Thyroid gland (tissue), 4 donors: ENCODE results near the gene SCN2A. TPM values are rescaled to one million over a fixed set of nuclear protein-coding genes. Genes with fewer than 3 reads are reported as not detected.

ENCODE experiments used
- DNase-seq, 2 donors: peaks; one replicate each; pipeline ENCODE4 v3.0.0-alpha.2; 2019
- H3K27ac ChIP-seq, 3 donors: fragments of 200-600 bp; sonication (generic); 1 replicate in 2 of 3; 2 replicates in 1 of 3; pipeline ENCODE4 v1.5.1; 2016 to 2019; ENCODE audit warnings: mild to moderate bottlenecking in 1 of 3, moderate library complexity in 1 of 3
- H3K27me3 ChIP-seq: fragments of 200-600 bp; sonication (generic); one replicate; pipeline ENCODE4 v1.5.1; 2019
- H3K36me3 ChIP-seq, 2 donors: fragments of 200-600 bp; sonication (generic); one replicate each; pipeline ENCODE4 v1.5.1; 2016 to 2019
- H3K4me1 ChIP-seq, 2 donors: fragments of 200-600 bp; sonication (generic); one replicate each; pipeline ENCODE4 v1.5.1; 2017 to 2019
- H3K4me3 ChIP-seq, 3 donors: fragments of 200-600 bp; sonication (generic); replicated peaks in 1 of 3; 1 replicate in 2 of 3; 2 replicates in 1 of 3; pipeline ENCODE4 v1.5.1; 2016; ENCODE audit warnings: mild to moderate bottlenecking in 1 of 3
- H3K9me3 ChIP-seq: fragments of 200-600 bp; sonication (generic); one replicate; pipeline ENCODE4 v1.5.1; 2017
- POLR2A ChIP-seq, 2 donors: fragments of 450-650 bp; IDR thresholded peaks; one replicate each; pipeline ENCODE4 v1.6.1; 2017; ENCODE audit warnings: antibody characterized with exemption in 2 of 2, mild to moderate bottlenecking in 2 of 2, moderate library complexity in 1 of 2
- WGBS, 2 donors: methylation state at CpG; one replicate each; pipeline ENCODE4 v1.1.5; 2017; 5-methylcytosine and 5-hydroxymethylcytosine counted together
- intact Hi-C: fragments of 100-400 bp; cut with DNase I; formaldehyde crosslinking; loops from one replicate; pipeline ENCODE4 v1.15.1; 2023
- total RNA-seq, 4 donors: library from RNA; depleted of rRNA; stranded (reverse); fragments of >200 nt; gene quantifications; one replicate each; pipeline ENCODE4 v1.2.3, GENCODE V29; 2016
- TF ChIP-seq, protein P1 (sequence below), 6 experiments: fragments of 200-600 bp in 3 of 6; fragments of 450-650 bp in 3 of 6; sonication (generic) in 3 of 6; IDR thresholded peaks; one replicate each; pipeline ENCODE4 v1.5.1; 2016 to 2019; ENCODE audit warnings: antibody characterized with exemption in 6 of 6, mild to moderate bottlenecking in 2 of 6, inconsistent platforms in 1 of 6, moderate library complexity in 1 of 6

SCN2A gene
- total RNA-seq, 4 donors from 2014 or later = under 0.01 to 0.33 (median 0.15) TPM

DNA sequence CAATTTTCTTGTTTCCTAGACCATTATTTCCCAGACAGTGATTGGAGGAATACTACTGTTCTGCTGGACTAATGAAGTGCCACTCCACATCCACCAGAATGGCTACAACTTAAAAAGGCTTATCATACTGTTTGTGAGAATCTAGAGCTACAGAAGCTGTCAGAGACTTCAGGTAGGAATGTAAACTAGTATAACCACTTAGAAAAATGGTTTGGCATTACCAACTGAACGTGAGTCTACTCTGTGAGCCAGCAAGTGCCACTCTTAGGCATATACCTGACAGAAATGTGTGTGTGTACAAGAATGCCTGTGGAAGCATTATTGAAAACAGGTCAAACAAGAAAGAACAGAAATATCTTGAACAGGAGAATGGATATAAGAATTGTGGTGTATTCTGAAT lies 31.1 kb upstream of the SCN2A start:
- H3K4me1 ChIP-seq = no peaks in the 10 kb centered on the region
- intact Hi-C loops = no loop called here
- no peaks in the 10 kb centered on the region for H3K36me3 ChIP-seq
- 33 to 40% methylated on average over 1 of the region's 1 CpG for WGBS, 2 donors
- no peak overlapping the region for H3K4me3 ChIP-seq
- H3K27ac ChIP-seq = no peak overlapping the region
- no peaks in the 10 kb centered on the region for H3K9me3 ChIP-seq
- TF ChIP-seq, protein P1, sequence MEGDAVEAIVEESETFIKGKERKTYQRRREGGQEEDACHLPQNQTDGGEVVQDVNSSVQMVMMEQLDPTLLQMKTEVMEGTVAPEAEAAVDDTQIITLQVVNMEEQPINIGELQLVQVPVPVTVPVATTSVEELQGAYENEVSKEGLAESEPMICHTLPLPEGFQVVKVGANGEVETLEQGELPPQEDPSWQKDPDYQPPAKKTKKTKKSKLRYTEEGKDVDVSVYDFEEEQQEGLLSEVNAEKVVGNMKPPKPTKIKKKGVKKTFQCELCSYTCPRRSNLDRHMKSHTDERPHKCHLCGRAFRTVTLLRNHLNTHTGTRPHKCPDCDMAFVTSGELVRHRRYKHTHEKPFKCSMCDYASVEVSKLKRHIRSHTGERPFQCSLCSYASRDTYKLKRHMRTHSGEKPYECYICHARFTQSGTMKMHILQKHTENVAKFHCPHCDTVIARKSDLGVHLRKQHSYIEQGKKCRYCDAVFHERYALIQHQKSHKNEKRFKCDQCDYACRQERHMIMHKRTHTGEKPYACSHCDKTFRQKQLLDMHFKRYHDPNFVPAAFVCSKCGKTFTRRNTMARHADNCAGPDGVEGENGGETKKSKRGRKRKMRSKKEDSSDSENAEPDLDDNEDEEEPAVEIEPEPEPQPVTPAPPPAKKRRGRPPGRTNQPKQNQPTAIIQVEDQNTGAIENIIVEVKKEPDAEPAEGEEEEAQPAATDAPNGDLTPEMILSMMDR (IDR thresholded peaks at IDR 0.05) = no peak
- TF ChIP-seq POLR2A (IDR thresholded peaks at IDR 0.05) = no peak
- no peaks in the 10 kb centered on the region for H3K27me3 ChIP-seq
- no peak for DNase-seq

DNA sequence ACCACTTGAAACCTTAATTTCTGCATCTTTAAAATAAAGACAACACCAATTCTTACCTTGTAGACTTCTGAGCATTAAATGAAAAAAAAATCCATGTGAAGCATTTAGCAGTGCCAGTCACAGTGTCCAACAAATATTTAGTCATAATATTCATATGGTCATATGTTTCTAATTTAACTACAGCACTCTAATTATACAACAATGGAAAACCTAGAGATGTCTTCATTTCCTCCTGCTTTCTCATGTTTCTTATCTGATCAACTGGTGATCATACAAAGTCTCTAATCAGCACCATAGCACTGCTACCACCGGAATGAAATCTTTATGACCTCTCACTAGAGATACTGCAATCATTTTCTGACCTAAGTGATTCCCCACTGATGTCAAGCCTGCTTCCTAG lies 25.1 kb upstream of the SCN2A start:
- DNase-seq = no peak
- intact Hi-C loops = no loop called here
- TF ChIP-seq, protein P1 (IDR thresholded peaks at IDR 0.05) = no peak
- no peak for TF ChIP-seq POLR2A (IDR thresholded peaks at IDR 0.05)
- Histone ChIP-seq H3K36me3 (no peaks in the 10 kb centered on the region), H3K4me3 (no peak overlapping the region), H3K27me3 (no peaks in the 10 kb centered on the region), H3K27ac (no peak overlapping the region), H3K4me1 (no peaks in the 10 kb centered on the region), H3K9me3 (no peaks in the 10 kb centered on the region)
- 71 to 83% methylated on average over 1 of the region's 1 CpG for WGBS, 2 donors

DNA sequence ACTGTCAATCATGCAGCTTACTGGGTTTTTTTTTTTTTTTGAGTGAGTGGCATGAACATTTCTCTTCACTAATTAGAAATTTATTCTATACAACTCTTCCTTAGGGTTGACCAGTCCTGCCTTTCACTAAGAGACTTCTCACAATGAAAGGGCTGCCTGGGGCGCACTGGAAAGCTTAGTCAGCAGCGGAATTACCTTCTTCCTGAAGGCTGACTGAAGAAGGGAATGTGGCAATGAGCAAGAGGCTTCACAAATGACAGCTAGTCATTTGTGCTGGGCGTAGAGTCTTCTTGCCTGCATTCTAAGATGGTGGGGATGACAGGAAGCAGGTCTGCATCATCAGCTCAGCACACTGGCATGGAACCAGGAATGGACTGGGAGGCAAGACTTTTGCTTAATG lies 19.7 kb upstream of the SCN2A start:
- WGBS, 2 donors = 63 to 77% methylated on average over 3 of the region's 3 CpGs

DNA sequence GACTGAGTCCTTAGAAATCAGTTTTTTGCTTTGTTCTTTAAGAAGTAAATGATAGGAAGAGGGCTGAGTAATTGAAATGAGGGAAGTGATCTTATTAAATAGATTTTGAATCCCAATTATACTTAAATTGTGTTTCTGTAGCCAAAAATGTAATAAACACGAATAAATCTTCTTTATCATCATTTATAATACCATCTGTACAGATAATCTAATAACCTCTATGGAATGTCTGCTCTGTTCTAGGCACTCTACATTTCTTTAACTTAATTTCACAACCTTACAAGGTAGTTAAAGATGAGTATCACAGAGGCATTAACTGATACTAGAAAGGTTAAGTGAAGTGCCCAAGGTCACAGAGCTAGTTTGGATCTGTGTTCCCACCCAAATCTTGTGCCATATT lies 14.3 kb upstream of the SCN2A start:
- Histone ChIP-seq H3K4me3 (no peak overlapping the region), H3K36me3 (no peaks in the 10 kb centered on the region), H3K27me3 (no peaks in the 10 kb centered on the region), H3K4me1 (no peaks in the 10 kb centered on the region), H3K27ac (no peak overlapping the region), H3K9me3 (no peaks in the 10 kb centered on the region)
- DNase-seq = no peak
- 43 to 58% methylated on average over 1 of the region's 1 CpG for WGBS, 2 donors
- no peak for TF ChIP-seq POLR2A (IDR thresholded peaks at IDR 0.05)
- TF ChIP-seq, protein P1 (IDR thresholded peaks at IDR 0.05) = no peak
- intact Hi-C loops = no loop called here

More for the DNA sequence above, 19.7 kb upstream of the SCN2A start:
- no peaks in the 10 kb centered on the region for H3K9me3 ChIP-seq
- H3K4me3 ChIP-seq = no peak overlapping the region
- H3K36me3 ChIP-seq = no peaks in the 10 kb centered on the region
- TF ChIP-seq, protein P1 (IDR thresholded peaks at IDR 0.05) = no peak
- TF ChIP-seq POLR2A (IDR thresholded peaks at IDR 0.05) = no peak
- no peaks in the 10 kb centered on the region for H3K27me3 ChIP-seq
- no peak overlapping the region for H3K27ac ChIP-seq
- DNase-seq = no peak
- intact Hi-C loops = no loop called here
- H3K4me1 ChIP-seq = no peaks in the 10 kb centered on the region

DNA sequence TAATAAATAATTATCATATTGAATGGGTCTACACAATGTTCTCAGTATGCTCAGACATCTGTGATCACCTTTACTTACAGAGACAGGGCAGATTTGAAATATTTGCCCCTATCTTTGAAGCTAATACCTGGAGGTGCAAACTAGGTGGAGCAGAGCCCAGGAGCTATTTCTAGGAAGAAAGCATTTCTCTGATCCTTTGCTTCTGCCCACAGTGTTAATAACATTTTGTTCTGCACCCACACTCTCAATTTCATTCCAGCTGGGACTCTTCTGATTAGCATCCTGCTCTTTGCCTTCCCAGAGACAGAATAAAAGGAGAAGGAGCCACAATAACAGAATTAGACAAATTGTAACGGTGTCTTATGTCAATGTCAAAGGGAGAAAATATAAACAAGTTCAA lies 11.6 kb upstream of the SCN2A start:
- WGBS, 2 donors = 84 to 90% methylated on average over 1 of the region's 1 CpG
- TF ChIP-seq, protein P1 (IDR thresholded peaks at IDR 0.05) = no peak
- no peak for TF ChIP-seq POLR2A (IDR thresholded peaks at IDR 0.05)
- intact Hi-C loops = no loop called here
- Histone ChIP-seq H3K27ac (no peak overlapping the region), H3K27me3 (no peaks in the 10 kb centered on the region), H3K4me1 (no peaks in the 10 kb centered on the region), H3K36me3 (no peaks in the 10 kb centered on the region), H3K9me3 (no peaks in the 10 kb centered on the region), H3K4me3 (no peak overlapping the region)
- DNase-seq = no peak
